NCI-H2196 treated with DMSO at 0.1 percent for 48 hours (cell line): ENCODE measurements around the gene ADCY2.

Experiments
- DNase-seq: peaks from one replicate; lab custom pipeline; 2025; ENCODE audit not compliant: unreplicated experiment; lab: John Stamatoyannopoulos, UW

The ADCY2 gene

GRCh38 chr5:7437836-7438235 is 41.9 kb downstream of the ADCY2 start:
- DNase-seq, result no peak

GRCh38 chr5:7445068-7445467 is 49.1 kb downstream of the ADCY2 start:
- DNase-seq, result no peak

- DNase-seq, result no peak
Observed at GRCh38 chr5:7445831-7446230, 49.9 kb downstream of the ADCY2 start.

GRCh38 chr5:7446913-7447312 is 51.0 kb downstream of the ADCY2 start:
- no peak for DNase-seq

GRCh38 chr5:7453947-7454346 is 58.0 kb downstream of the ADCY2 start:
- DNase-seq, result no peak

GRCh38 chr5:7456206-7456605 is 60.3 kb downstream of the ADCY2 start:
- no peak for DNase-seq

- DNase-seq, result no peak
Observed at GRCh38 chr5:7461371-7461770, 65.4 kb downstream of the ADCY2 start.

GRCh38 chr5:7462758-7463157 is 66.8 kb downstream of the ADCY2 start:
- DNase-seq, result no peak

- no peak for DNase-seq
Observed at GRCh38 chr5:7464182-7464581, 68.2 kb downstream of the ADCY2 start.

- no peak for DNase-seq
Observed at GRCh38 chr5:7467179-7467578, 71.2 kb downstream of the ADCY2 start.

- no peak for DNase-seq
Observed at GRCh38 chr5:7468742-7469141, 72.8 kb downstream of the ADCY2 start.

- DNase-seq, result no peak
Observed at GRCh38 chr5:7471710-7472109, 75.8 kb downstream of the ADCY2 start.

GRCh38 chr5:7473115-7473514 is 77.2 kb downstream of the ADCY2 start:
- no peak for DNase-seq

- DNase-seq, result no peak
Observed at GRCh38 chr5:7473668-7474215, 77.8 kb downstream of the ADCY2 start.

GRCh38 chr5:7474821-7475403 is 79.0 kb downstream of the ADCY2 start:
- no peak for DNase-seq

- DNase-seq, result no peak
Observed at GRCh38 chr5:7478459-7478858, 82.5 kb downstream of the ADCY2 start.

GRCh38 chr5:7488734-7489133 is 92.8 kb downstream of the ADCY2 start:
- DNase-seq, result no peak

GRCh38 chr5:7492371-7492770 is 96.4 kb downstream of the ADCY2 start:
- DNase-seq, result no peak

GRCh38 chr5:7493081-7493480 is 97.1 kb downstream of the ADCY2 start:
- peak; percentile 13 for DNase-seq

GRCh38 chr5:7493622-7494021 is 97.7 kb downstream of the ADCY2 start:
- no peak for DNase-seq

GRCh38 chr5:7494481-7495130 is 98.7 kb downstream of the ADCY2 start:
- DNase-seq, result no peak

GRCh38 chr5:7495131-7495517 is 99.2 kb downstream of the ADCY2 start:
- DNase-seq, result no peak

- no peak for DNase-seq
Observed at GRCh38 chr5:7500256-7500655, 104.3 kb downstream of the ADCY2 start.
